ENCODE measurements around the gene CYB5R4.

The CYB5R4 gene

GRCh38 chr6:83970582-83970981 is 111.1 kb downstream of the CYB5R4 start:
- DNase-seq (ENCODE audit: insufficient read length) = no peak
- TF ChIP-seq POLR2AphosphoS5 (IDR thresholded peaks at IDR 0.05; ENCODE audit: low read depth, low read length) = no peak
- TF ChIP-seq TAF1 (IDR thresholded peaks at IDR 0.05; ENCODE audit: borderline replicate concordance, low read depth, low read length) = no peak
- TF ChIP-seq POLR2A (IDR thresholded peaks at IDR 0.05; ENCODE audit: low read depth, low read length) = no peak
- FAIRE-seq = no peak

GRCh38 chr6:83974409-83975050 is 115.0 kb downstream of the CYB5R4 start:
- DNase-seq (ENCODE audit: insufficient read length) = no peak
- FAIRE-seq = no peak
- TF ChIP-seq TAF1 (IDR thresholded peaks at IDR 0.05; ENCODE audit: borderline replicate concordance, low read depth, low read length) = no peak
- no peak for TF ChIP-seq POLR2A (IDR thresholded peaks at IDR 0.05; ENCODE audit: low read depth, low read length)
- no peak for TF ChIP-seq POLR2AphosphoS5 (IDR thresholded peaks at IDR 0.05; ENCODE audit: low read depth, low read length)

DNA sequence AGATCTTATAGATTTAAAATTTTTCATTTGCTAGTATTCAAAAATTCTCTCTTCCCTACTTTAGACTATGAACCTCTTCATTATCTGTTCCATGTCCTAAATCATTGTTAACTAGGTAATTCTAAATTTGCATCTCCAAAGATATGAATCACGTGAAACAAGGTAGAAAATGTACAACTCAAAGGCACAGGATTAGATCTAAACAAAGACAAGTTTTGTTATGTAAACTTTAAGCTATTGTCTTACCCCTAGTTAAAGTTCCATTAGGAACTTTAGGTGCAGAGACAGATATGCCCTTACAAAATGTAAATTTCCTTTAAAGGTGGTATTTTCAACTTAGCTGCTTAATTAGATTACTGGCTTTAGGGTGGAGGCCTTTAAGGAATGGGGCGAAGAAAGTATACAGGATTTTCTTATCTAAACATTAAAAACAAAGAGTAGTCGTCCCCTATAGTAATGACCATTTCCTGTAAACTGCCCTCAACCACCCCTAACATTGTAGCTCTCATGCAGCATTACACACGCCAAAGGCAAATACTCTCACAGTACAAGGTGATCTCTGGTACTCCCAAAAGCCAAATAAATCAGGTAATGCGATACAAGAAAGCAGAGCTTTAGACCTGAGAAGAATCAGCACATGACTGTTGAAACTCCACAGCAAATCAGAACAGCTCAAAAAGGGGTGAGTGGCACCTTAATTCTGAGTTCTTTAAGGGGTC is 116.7 kb downstream of the CYB5R4 start:
- FAIRE-seq (no peak), DNase-seq (ENCODE audit: insufficient read length) (no peak)
- TF ChIP-seq POLR2AphosphoS5 (IDR thresholded peaks at IDR 0.05; ENCODE audit: low read depth, low read length) = no peak
- TF ChIP-seq TAF1 (IDR thresholded peaks at IDR 0.05; ENCODE audit: borderline replicate concordance, low read depth, low read length) = no peak
- no peak for TF ChIP-seq POLR2A (IDR thresholded peaks at IDR 0.05; ENCODE audit: low read depth, low read length)

DNA sequence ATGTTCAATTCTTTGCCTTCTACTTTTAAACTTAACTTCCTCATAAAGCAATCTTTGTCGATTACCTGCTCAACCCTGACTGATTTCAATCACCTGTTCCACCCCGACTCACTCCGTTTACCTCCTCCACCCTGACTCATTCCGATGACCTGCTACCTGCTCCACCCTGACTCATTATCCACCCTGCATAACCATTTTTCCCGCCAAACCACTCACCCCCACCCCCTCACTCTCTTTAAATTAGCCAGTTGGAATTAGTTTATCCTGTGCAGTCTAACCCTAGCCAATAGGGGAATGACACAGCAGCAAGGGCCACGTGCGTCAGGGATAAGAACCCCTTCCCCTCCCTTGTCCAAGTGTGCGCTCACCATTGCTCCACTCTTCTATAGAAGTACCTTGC is 117.4 kb downstream of the CYB5R4 start:
- no peak for TF ChIP-seq POLR2AphosphoS5 (IDR thresholded peaks at IDR 0.05; ENCODE audit: low read depth, low read length)
- TF ChIP-seq POLR2A (IDR thresholded peaks at IDR 0.05; ENCODE audit: low read depth, low read length) = no peak
- no peak for TF ChIP-seq TAF1 (IDR thresholded peaks at IDR 0.05; ENCODE audit: borderline replicate concordance, low read depth, low read length)
- no peak for DNase-seq (ENCODE audit: insufficient read length)
- FAIRE-seq = no peak

DNA sequence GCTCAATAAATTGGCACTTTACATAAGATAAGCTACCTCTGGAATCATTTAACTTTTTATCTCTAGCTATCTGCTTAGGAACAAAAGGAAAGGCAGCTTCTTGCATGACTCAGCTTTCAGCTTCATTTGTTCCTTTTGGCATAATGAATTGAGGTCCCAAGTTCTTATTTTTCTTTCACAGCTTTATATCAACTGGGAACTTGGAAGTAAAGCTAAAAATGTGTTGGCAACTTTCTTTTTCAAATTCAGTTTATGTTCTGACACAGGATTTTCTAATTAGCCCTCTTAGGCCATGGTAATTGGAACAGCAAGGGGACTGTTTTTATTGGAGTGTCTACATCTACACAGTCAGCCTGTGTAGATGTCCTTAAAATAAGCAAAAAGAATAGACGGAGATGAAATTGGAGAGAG is 118.8 kb downstream of the CYB5R4 start:
- DNase-seq (ENCODE audit: insufficient read length) = no peak
- TF ChIP-seq TAF1 (IDR thresholded peaks at IDR 0.05; ENCODE audit: borderline replicate concordance, low read depth, low read length) = no peak
- no peak for TF ChIP-seq POLR2AphosphoS5 (IDR thresholded peaks at IDR 0.05; ENCODE audit: low read depth, low read length)
- TF ChIP-seq POLR2A (IDR thresholded peaks at IDR 0.05; ENCODE audit: low read depth, low read length) = no peak
- FAIRE-seq = no peak

DNA sequence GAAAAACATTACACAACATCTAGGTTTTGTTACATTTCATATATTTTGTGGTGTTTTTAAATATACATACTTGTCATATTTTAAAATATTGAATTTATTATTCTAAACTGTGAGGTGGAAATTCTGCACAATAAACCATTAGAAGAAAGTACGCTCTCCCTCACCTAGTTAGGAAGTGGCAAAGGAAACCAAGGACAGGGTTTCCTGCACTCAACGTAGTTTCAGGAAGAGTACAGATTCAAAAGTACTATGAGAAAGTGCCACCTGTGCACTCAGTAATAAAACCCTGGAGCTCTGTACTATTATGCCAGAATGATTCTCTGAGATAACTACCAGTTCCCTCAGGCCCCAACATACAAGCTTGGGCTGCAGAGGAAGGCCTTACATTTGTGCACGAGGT is 119.5 kb downstream of the CYB5R4 start:
- DNase-seq (ENCODE audit: insufficient read length) (no peak), FAIRE-seq (no peak)
- TF ChIP-seq POLR2A (IDR thresholded peaks at IDR 0.05; ENCODE audit: low read depth, low read length) (no peak), TAF1 (IDR thresholded peaks at IDR 0.05; ENCODE audit: borderline replicate concordance, low read depth, low read length) (no peak), POLR2AphosphoS5 (IDR thresholded peaks at IDR 0.05; ENCODE audit: low read depth, low read length) (no peak)

DNA sequence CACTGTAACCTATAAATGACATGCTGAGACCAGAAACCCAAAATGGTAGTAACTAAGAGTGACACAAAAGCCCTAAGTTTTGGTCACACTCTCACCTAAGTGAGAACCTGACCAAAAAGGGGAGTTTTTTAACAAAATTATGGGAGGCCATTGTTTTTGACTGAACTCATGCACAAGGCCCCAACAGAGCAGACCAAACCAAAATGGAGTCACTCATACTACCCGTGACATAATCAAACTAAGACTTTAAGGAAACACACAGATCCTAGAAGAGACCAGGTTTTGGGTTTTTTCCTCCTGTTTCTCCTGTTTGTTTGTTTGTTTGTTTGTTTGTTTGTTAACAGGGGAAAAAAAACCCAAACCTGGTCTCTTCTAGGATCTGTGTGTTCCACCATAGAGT is 124.9 kb downstream of the CYB5R4 start:
- no peak for FAIRE-seq

DNA sequence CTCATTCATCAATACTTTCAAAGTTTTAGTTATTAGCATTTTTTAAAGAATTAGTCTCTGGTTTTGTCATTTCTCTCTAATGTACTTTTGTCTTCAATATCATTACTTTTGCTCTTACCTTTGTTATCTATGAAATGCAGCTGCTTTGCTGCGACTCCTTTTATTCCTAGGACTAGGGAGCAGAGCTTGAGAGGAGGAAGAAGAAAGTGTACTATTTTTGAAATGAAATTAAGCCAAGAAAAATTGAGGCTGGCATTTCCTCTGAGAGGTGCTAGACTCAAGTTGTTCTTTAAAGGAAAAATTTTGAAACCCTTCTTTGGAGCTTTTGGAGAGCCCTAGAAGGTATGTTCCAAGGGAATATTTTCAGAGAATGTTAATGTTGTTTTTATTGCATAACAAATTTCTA is 125.8 kb downstream of the CYB5R4 start:
- TF ChIP-seq TAF1 (IDR thresholded peaks at IDR 0.05; ENCODE audit: borderline replicate concordance, low read depth, low read length) = no peak
- TF ChIP-seq POLR2AphosphoS5 (IDR thresholded peaks at IDR 0.05; ENCODE audit: low read depth, low read length) = no peak
- TF ChIP-seq POLR2A (IDR thresholded peaks at IDR 0.05; ENCODE audit: low read depth, low read length) = no peak
- DNase-seq (ENCODE audit: insufficient read length) (no peak), FAIRE-seq (no peak)

More for the DNA sequence above, 124.9 kb downstream of the CYB5R4 start:
- TF ChIP-seq POLR2AphosphoS5 (IDR thresholded peaks at IDR 0.05; ENCODE audit: low read depth, low read length) = no peak
- TF ChIP-seq POLR2A (IDR thresholded peaks at IDR 0.05; ENCODE audit: low read depth, low read length) = no peak
- TF ChIP-seq TAF1 (IDR thresholded peaks at IDR 0.05; ENCODE audit: borderline replicate concordance, low read depth, low read length) = no peak
- DNase-seq (ENCODE audit: insufficient read length) = no peak

DNA sequence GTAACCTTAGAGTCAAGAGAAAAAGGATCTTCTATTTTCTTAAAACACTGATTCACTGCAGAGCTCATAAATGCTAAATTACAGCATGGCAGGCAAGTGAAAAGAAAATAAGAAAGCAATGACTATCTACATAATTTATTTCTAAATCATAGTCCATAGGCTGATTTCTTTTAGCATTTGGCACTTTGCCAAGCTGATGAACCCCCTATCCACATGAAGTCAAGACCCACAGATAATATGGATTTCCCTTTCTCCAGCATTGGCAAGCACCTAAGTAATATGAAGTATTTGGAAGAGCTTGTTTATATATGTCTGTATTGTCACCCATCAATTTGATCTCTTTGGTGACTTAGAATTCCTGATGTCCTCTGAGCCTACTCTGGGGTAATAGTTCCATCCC is 126.2 kb downstream of the CYB5R4 start:
- FAIRE-seq (no peak), DNase-seq (ENCODE audit: insufficient read length) (no peak)
- TF ChIP-seq TAF1 (IDR thresholded peaks at IDR 0.05; ENCODE audit: borderline replicate concordance, low read depth, low read length) (no peak), POLR2A (IDR thresholded peaks at IDR 0.05; ENCODE audit: low read depth, low read length) (no peak), POLR2AphosphoS5 (IDR thresholded peaks at IDR 0.05; ENCODE audit: low read depth, low read length) (no peak)

GRCh38 chr6:83998021-83998584 is 138.6 kb downstream of the CYB5R4 start:
- no peak for DNase-seq (ENCODE audit: insufficient read length)
- no peak for FAIRE-seq
- no peak for TF ChIP-seq TAF1 (IDR thresholded peaks at IDR 0.05; ENCODE audit: borderline replicate concordance, low read depth, low read length)

DNA sequence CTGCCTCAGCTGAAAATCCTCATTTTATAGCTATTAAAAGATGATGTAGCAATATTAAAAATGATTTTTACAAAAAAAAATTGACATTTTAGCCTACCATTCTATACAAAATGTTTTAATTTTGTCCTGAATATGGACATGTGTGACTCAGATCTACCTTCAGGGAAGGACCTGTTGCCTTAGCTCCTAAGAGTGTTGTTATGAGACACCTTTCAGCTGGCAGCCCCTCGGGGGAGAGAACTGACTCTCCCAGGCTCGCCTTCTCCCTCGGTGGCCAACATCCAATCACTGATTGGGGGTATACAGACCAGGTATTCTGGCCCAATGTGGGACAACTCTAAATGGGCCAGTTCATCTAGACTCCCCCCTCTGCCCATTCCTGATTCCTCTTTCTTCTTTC is 141.6 kb downstream of the CYB5R4 start:
- no peak for FAIRE-seq
- TF ChIP-seq TAF1 (IDR thresholded peaks at IDR 0.05; ENCODE audit: borderline replicate concordance, low read depth, low read length) (no peak), POLR2A (IDR thresholded peaks at IDR 0.05; ENCODE audit: low read depth, low read length) (no peak), POLR2AphosphoS5 (IDR thresholded peaks at IDR 0.05; ENCODE audit: low read depth, low read length) (no peak)

DNA sequence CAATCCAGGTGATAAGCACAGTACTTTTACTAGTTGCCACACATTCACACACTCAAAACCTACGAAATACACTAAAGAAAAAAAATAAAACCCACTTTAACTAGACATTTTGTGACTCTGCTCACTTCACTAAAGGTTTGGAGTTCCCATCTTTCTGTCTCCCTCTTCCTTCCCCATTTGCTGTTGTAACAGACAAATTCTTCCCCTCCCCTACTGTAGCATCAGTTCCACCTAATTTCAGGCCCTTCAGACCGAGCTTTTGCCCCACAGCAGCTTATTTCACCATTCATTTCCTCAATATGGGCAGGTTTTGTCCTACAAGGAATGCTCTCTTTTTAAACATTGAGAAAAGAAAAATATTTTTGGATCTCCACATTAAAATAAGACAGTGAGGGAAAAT is 142.7 kb downstream of the CYB5R4 start:
- FAIRE-seq (no peak), DNase-seq (ENCODE audit: insufficient read length) (no peak)
- TF ChIP-seq POLR2A (IDR thresholded peaks at IDR 0.05; ENCODE audit: low read depth, low read length) = no peak
- no peak for TF ChIP-seq POLR2AphosphoS5 (IDR thresholded peaks at IDR 0.05; ENCODE audit: low read depth, low read length)
- no peak for TF ChIP-seq TAF1 (IDR thresholded peaks at IDR 0.05; ENCODE audit: borderline replicate concordance, low read depth, low read length)

More for the DNA sequence above, 141.6 kb downstream of the CYB5R4 start:
- no peak for DNase-seq (ENCODE audit: insufficient read length)

Data from GM12892 (cell line).